GM10266 (cell line): ENCODE measurements around the gene PYGM.

Experiments used
- DNase-seq: peaks from one replicate; pipeline ENCODE4 v3.0.0; 2012; ENCODE audit errors: extremely low spot score
- TF ChIP-seq, protein P1 (sequence below): IDR thresholded peaks from 2 replicates; pipeline ENCODE4 v1.5.1; 2012; ENCODE audit warnings: mild to moderate bottlenecking, low read depth; ENCODE audit not compliant: control insufficient read depth, insufficient read depth; ENCODE audit errors: missing control alignments

Gene PYGM

DNA sequence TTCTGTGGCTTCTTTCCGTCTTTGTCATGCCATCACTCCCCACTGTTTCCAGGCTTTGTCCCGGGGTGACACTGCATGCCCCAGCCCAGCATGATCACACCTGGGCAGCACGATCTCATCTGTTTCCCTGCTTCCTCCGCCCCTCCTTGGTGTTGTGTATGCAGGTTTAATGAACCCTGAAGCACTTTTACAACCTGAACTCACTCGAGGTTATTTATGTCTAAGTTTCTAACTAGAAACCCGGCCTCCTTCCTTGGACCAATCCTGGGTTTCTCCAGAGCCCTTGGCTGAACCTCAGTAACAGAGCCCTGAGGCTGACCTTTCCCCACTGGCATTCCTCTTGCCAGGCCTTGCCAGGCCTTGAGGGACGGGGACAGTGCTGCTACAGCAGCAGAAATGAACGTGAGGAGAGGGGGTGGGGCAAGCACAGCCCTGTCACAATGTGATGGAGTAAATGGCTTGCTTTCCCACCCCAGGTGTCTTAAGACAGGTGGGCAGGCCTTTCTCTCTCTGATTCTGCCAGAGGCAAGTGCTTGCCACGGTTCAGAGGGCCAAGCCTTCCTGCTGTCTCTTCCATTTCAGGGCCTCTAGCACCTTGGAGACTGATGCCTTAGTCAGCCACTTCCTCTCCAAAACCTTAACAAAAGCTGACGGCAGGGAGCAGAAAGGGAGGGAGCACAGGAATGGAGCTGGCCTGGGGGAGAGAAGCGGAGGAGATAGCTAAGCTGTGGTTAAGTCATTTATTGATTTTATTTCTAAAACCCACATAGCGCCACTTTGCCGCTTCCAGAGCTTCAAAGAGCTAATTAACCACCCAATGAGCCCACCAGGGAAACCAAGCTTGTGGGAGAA lies 3.1 kb upstream of the PYGM start:
- TF ChIP-seq, protein P1, sequence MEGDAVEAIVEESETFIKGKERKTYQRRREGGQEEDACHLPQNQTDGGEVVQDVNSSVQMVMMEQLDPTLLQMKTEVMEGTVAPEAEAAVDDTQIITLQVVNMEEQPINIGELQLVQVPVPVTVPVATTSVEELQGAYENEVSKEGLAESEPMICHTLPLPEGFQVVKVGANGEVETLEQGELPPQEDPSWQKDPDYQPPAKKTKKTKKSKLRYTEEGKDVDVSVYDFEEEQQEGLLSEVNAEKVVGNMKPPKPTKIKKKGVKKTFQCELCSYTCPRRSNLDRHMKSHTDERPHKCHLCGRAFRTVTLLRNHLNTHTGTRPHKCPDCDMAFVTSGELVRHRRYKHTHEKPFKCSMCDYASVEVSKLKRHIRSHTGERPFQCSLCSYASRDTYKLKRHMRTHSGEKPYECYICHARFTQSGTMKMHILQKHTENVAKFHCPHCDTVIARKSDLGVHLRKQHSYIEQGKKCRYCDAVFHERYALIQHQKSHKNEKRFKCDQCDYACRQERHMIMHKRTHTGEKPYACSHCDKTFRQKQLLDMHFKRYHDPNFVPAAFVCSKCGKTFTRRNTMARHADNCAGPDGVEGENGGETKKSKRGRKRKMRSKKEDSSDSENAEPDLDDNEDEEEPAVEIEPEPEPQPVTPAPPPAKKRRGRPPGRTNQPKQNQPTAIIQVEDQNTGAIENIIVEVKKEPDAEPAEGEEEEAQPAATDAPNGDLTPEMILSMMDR, result no peak

DNA sequence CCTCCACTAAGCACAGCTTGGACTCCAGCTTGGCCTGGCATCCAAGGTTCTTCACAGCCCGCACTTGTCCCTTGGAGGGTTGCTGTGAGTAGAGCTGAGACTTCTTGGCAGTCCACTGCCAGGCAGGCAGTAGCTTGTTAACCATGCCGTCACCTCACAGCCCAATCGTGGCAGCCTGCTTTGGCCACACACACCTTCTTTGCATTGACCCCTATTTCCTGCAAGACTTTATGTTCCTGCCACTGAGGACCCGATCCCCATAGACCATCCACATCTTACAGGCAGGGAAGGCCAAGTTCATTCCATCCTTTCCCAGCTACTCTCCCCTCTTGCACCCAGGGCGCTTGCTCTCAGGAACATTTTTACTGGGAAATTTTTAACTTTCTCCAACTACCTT lies 2.5 kb upstream of the PYGM start:
- TF ChIP-seq, protein P1, result no peak

More for the DNA sequence above, 3.1 kb upstream of the PYGM start:
- DNase-seq, result no peak

DNA sequence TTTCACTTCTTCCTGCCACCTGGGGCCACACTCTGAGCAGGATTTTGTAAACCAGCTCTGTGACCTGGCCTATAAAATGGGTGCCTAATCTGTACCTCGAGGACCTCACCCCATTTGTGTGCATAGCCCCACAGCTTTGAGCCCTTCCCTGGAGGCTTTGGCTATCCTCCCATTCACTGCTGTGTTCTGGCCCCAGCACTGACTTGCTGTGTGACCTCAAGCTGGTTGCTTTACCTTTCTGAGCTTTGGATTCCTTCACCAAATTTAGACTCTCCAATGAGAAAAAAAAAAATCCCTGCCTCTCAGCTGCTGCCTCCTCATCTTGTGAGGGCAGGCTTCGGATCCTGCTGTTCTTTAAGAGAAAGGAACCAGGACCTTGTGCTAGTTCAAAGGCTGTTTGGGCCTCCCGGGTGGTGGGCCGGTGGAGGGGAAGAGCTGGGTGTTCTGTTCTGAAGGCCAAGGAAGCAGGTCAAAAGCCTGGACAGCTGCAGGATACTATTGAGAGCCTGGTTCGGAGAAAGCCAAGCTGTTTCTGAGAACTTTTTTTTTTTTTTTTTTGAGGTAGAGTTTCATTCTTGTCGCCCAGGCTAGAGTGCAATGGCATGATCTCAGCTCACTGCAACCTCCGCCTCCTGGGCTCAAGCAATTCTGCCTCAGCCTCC lies 1.1 kb upstream of the PYGM start:
- no peak for DNase-seq
- TF ChIP-seq, protein P1, result no peak

More for the DNA sequence above, 2.5 kb upstream of the PYGM start:
- no peak for DNase-seq

DNA sequence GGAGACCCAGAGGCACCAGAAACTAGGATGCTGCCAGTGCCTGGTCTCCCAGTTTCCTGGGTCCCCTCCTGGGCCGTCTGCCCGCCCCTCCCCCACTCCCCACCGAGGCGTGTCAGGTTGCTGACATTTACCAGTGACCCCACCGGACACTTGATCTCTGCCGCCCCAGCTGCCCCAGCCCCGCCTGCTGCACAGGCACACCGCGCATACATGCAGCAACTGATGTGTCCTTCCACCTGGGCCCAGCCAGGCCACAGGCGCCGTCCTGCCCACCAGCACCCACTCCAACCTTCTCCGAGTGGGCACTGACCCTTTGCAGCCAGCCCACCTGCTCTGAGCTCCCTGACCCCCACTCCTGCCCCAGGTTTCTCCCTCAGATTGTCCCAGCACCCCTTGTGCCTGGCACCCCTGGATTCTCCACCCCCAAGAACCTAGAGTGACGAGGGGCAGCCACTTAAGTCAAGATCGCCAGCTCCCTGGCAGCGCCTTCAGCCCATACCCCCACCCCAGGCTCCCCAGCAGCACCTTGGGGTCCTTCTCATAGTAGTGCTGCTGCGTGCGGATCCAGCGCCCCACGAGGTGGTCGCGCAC lies 548 bp downstream of the PYGM start:
- TF ChIP-seq, protein P1, result no peak
- no peak for DNase-seq

DNA sequence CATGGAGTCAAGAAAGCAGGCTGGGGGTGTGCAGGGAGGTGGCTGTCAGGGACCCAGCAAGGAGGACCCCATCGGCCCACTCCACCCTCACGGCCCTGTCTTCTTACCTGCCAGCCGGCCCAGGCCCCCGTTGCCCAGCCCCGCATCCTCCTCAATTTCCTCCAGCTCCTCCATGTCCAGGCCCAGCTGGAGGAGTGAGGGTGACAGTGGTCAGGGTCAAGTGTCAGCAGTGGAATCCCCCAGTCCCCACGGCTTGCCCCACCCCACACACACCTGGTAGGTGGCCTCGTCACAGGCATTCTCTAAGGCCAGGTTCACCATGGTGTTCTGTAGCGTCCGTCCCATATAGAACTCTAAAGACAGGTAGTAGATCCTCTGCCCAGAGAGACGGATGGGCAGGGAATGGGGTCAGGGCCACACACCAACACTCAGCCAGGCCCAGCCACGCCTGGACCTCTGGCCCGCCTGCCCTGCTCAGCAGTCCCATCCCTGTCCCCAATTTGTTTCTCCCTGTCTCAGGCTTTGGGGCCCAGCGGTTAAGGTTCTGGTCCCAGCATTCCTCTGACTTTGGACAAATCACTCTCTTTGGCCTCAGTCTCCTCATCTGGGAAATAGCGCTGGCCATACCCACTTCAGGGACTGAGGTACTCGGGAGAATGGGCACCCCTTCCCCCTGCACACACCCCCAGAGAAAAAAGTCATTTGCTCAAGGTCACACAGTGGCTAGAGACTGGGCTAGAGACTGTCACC lies 1.3 kb downstream of the PYGM start:
- no peak for DNase-seq
- TF ChIP-seq, protein P1, result no peak

DNA sequence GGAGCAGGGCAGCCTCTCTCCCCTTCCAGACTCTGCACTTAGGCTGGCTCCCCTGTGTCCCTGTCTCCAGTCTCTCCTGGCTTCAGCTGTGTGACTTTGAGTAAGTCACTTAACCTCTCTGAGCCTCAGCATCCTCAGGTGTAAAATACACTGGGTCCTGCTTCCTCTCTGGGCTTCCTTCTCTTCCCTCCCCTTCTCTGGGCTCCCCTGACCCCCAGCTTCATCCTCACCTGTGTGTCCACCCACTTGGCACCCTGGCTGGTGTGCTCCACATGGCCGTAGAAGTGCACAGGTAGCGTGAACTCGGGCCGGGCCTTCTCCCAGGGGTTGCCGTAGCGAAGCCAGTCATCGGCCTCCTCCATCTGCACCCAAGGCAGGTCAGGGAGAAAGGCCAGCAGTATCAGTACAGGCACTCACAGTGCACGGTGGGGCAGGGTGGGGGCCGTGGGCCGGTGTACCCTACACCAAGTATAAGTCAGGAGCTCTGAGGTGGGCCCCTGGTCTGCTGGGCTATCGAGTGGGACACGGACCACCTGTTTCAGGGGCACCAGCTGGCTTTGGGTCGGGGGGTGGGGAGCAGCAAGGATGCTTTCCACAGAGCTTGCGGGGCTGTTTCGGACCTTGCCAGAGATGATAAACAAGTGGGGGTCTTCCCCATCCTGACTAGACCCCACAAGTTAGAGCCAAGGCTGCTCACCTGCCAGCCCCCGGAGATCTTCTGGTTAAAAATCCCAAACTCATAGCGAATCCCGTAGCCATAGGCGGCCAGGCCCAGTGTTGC lies 2.0 kb downstream of the PYGM start:
- TF ChIP-seq, protein P1, result no peak
- no peak for DNase-seq
